Naive thymus-derived CD4-positive, alpha-beta T cell (primary cell): Measurements from ENCODE around the gene KRT10. TPM values are rescaled to one million over a fixed set of nuclear protein-coding genes. Genes with fewer than 3 reads are reported as not detected.

Experiments
- ATAC-seq: fragments of 150-1000 bp; cut with Tn5 transposase; 2 replicates; pipeline ENCODE4 v1.10.0; 2021; ENCODE audit warnings: mild to moderate bottlenecking, moderate library complexity
- CTCF ChIA-PET: fragments of 350-600 bp; sonication (Branson Sonifier 250); formaldehyde crosslinking; loops from one replicate; lab custom pipeline; 2021; ENCODE audit warnings: antibody characterized with exemption; lab: Charles Lee
- POLR2A ChIA-PET: fragments of 350-600 bp; sonication (Branson Sonifier 250); formaldehyde crosslinking; loops from one replicate; lab custom pipeline; 2021; ENCODE audit warnings: antibody characterized with exemption, inconsistent platforms; lab: Charles Lee
- DNase-seq, 9 donors: peaks; one replicate each; pipeline versions ENCODE4 v3.0.0 to v3.0.0-alpha.2; 2020 to 2022; ENCODE audit warnings: mixed read lengths in 1 of 9
- H3K27ac ChIP-seq: one replicate; pipeline ENCODE4 v1.7.0; 2013; ENCODE audit warnings: mild to moderate bottlenecking, low read depth, low read length, moderate library complexity
- H3K27me3 ChIP-seq, 2 donors: one replicate each; pipeline ENCODE4 v1.7.0; 2013; ENCODE audit warnings: low read length in 2 of 2, mild to moderate bottlenecking in 2 of 2, moderate library complexity in 2 of 2; ENCODE audit not compliant: control insufficient read depth in 2 of 2, insufficient read depth in 2 of 2
- H3K36me3 ChIP-seq, 3 experiments: 1 replicate in 2 of 3; 2 replicates in 1 of 3; pipeline ENCODE4 v1.7.0; 2013; ENCODE audit warnings: low read length in 3 of 3, mild to moderate bottlenecking in 3 of 3, moderate library complexity in 1 of 3; ENCODE audit not compliant: insufficient read depth in 3 of 3, control insufficient read depth in 2 of 3
- H3K4me1 ChIP-seq, 2 donors: one replicate each; pipeline ENCODE4 v1.7.0; 2013; ENCODE audit warnings: low read length in 2 of 2, mild to moderate bottlenecking in 2 of 2, moderate library complexity in 1 of 2; ENCODE audit not compliant: control insufficient read depth in 2 of 2, insufficient read depth in 2 of 2
- H3K4me3 ChIP-seq: 2 replicates; pipeline ENCODE4 v1.7.0; 2013; ENCODE audit warnings: mild to moderate bottlenecking, low read length
- H3K9me3 ChIP-seq, 3 experiments: 1 replicate in 2 of 3; 2 replicates in 1 of 3; pipeline ENCODE4 v1.7.0; 2013; ENCODE audit warnings: low read length in 3 of 3; ENCODE audit not compliant: control insufficient read depth in 2 of 3
- H3K27ac Mint-ChIP-seq, 9 donors: one replicate each; pipeline ENCODE4 v1.8.0; 2020 to 2022; ENCODE audit warnings: mixed read lengths in 9 of 9, mild to moderate bottlenecking in 8 of 9, moderate library complexity in 5 of 9, inconsistent platforms in 2 of 9
- H3K27me3 Mint-ChIP-seq, 5 donors: one replicate each; pipeline ENCODE4 v1.8.0; 2021 to 2022; ENCODE audit warnings: mixed read lengths in 5 of 5, mild to moderate bottlenecking in 1 of 5
- H3K36me3 Mint-ChIP-seq, 5 donors: one replicate each; pipeline ENCODE4 v1.8.0; 2020 to 2022; ENCODE audit warnings: mixed read lengths in 5 of 5, mild to moderate bottlenecking in 3 of 5, inconsistent platforms in 1 of 5
- H3K4me1 Mint-ChIP-seq, 7 donors: one replicate each; pipeline ENCODE4 v1.8.0; 2020 to 2022; ENCODE audit warnings: mixed read lengths in 7 of 7, mild to moderate bottlenecking in 3 of 7, inconsistent platforms in 1 of 7
- H3K4me3 Mint-ChIP-seq, 10 donors: one replicate each; pipeline ENCODE4 v1.8.0; 2020 to 2022; ENCODE audit warnings: mild to moderate bottlenecking in 10 of 10, mixed read lengths in 10 of 10, moderate library complexity in 6 of 10, inconsistent platforms in 2 of 10
- H3K9me3 Mint-ChIP-seq, 11 donors: one replicate each; pipeline ENCODE4 v1.8.0; 2020 to 2022; ENCODE audit warnings: mixed read lengths in 11 of 11, mild to moderate bottlenecking in 4 of 11, inconsistent platforms in 1 of 11, moderate library complexity in 1 of 11
- intact Hi-C, 2 donors: fragments of 100-400 bp; cut with micrococcal nuclease; formaldehyde crosslinking; loops; one replicate each; pipeline ENCODE4 v1.15.1; 2023
- polyA plus RNA-seq, 2 donors: library from polyadenylated mRNA; unstranded; fragments of 300-500 nt; fragmentation: Illumina TruSeq; gene quantifications; one replicate each; pipeline ENCODE4 v1.2.3, GENCODE V29; 2021
- total RNA-seq, 6 experiments: library from RNA in 5 of 6; stranded (reverse) in 5 of 6; gene quantifications; 1 replicate in 5 of 6; 2 replicates in 1 of 6; pipeline ENCODE4 v1.2.3 and lab custom pipeline; 2021 to 2026

KRT10 gene
- total and polyA plus RNA-seq, 7 experiments from 2014 or later, result 23.8 to 189 (median 36.9) TPM

DNA sequence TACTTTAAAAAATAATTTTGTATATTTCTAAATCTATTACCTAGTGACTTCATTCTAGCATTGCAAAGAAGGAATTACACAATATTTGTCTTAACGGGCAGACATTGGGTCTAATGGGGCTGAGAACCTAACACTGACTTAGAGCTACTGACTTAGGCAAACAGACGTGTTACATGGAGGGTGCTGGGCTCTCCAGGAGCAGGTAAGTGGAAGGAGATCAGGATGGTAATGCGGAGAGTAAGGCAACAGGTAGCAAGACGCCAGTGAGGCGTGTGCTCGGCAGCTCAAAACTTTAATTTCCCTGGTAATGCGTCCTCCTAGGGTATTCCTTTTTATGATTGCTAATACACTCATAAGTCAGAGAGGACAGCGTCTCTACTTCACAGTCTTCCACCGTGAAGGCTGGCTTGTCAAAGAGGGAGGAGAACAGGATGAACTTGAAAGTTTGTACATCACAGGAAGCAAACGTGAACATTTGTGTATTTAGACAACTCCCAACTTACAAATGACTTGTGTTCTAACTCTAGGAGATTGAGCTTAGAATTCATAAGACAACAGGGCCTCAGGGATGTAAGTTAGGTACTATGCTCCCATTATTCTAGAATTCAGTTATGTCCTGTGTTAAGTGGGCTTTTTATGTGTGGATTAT is 27.3 kb downstream of the KRT10 start:
- intact Hi-C loops, result no loop called here
- no peaks in the 10 kb centered on the region for H3K4me1 ChIP-seq
- no peaks in the 10 kb centered on the region for H3K9me3 Mint-ChIP-seq
- no peak for ATAC-seq
- H3K27ac ChIP-seq, result no peak overlapping the region
- H3K36me3 ChIP-seq, result no peaks in the 10 kb centered on the region
- H3K4me3 ChIP-seq, result no peak overlapping the region
- H3K4me1 Mint-ChIP-seq, result no peaks in the 10 kb centered on the region
- ChIA-PET POLR2A (no interaction called here), CTCF (no interaction called here)
- H3K27ac Mint-ChIP-seq, result no peak overlapping the region
- peaks cover 14 to 45% (median 30%) of the 10 kb centered on the region in 5 donors for H3K27me3 Mint-ChIP-seq
- H3K9me3 ChIP-seq, result no peaks in the 10 kb centered on the region
- no peaks in the 10 kb centered on the region for H3K36me3 Mint-ChIP-seq
- DNase-seq, result no peak
- H3K4me3 Mint-ChIP-seq, result no peak overlapping the region
- no peaks in the 10 kb centered on the region for H3K27me3 ChIP-seq

GRCh38 chr17:40794466-40794865 is 27.9 kb downstream of the KRT10 start:
- H3K36me3 ChIP-seq, result no peaks in the 10 kb centered on the region
- no peak overlapping the region for H3K27ac ChIP-seq
- Mint-ChIP-seq H3K36me3 (no peaks in the 10 kb centered on the region), H3K4me3 (no peak overlapping the region), H3K27me3 (peaks cover 14 to 42% (median 28%) of the 10 kb centered on the region in 5 donors), H3K4me1 (no peaks in the 10 kb centered on the region), H3K27ac (no peak overlapping the region), H3K9me3 (no peaks in the 10 kb centered on the region)
- H3K4me3 ChIP-seq, result no peak overlapping the region
- H3K9me3 ChIP-seq, result no peaks in the 10 kb centered on the region
- CTCF ChIA-PET, result no interaction called here
- H3K27me3 ChIP-seq, result no peaks in the 10 kb centered on the region
- H3K4me1 ChIP-seq, result no peaks in the 10 kb centered on the region
- no peak for ATAC-seq
- POLR2A ChIA-PET, result no interaction called here
- no peak for DNase-seq
- intact Hi-C loops, result no loop called here

DNA sequence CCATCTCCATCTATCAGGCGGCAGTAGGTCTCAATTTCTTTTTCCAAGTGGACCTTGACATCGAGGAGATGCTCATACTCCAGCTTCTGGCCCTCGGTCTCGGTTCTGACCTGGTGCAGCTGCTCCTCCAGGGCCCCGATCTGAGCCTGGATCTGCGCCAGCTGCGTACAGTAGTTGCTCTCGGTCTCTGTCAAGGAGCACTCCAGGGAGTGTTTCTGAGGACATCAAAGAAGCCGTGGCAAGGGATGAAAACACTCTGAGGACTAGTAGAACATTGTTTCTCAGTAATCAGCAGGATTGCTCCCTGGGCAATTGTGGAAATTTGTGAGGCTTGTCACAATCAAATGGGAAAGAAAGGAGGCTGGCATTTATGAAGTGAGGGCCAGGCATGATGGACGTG is 28.6 kb downstream of the KRT10 start:
- Histone ChIP-seq H3K36me3 (no peaks in the 10 kb centered on the region), H3K27ac (no peak overlapping the region), H3K4me1 (no peaks in the 10 kb centered on the region), H3K27me3 (no peaks in the 10 kb centered on the region), H3K9me3 (no peaks in the 10 kb centered on the region), H3K4me3 (no peak overlapping the region)
- peaks cover 13 to 39% (median 23%) of the 10 kb centered on the region in 5 donors for H3K27me3 Mint-ChIP-seq
- ATAC-seq (no peak), DNase-seq (no peak)
- no peak overlapping the region for H3K27ac Mint-ChIP-seq
- H3K4me3 Mint-ChIP-seq, result no peak overlapping the region
- no peaks in the 10 kb centered on the region for H3K4me1 Mint-ChIP-seq
- no peaks in the 10 kb centered on the region for H3K9me3 Mint-ChIP-seq
- intact Hi-C loops, result no loop called here
- CTCF ChIA-PET, result no interaction called here
- POLR2A ChIA-PET, result no interaction called here
- H3K36me3 Mint-ChIP-seq, result no peaks in the 10 kb centered on the region

GRCh38 chr17:40791787-40792436 is 30.5 kb downstream of the KRT10 start:
- H3K9me3 Mint-ChIP-seq, result no peaks in the 10 kb centered on the region
- ChIA-PET POLR2A (no interaction called here), CTCF (interaction anchor here (0.9 kb wide), 1 partner anchor 857 kb away, joined by 3 read pairs; no protein-coding TSS in a partner anchor)
- H3K36me3 ChIP-seq, result no peaks in the 10 kb centered on the region
- H3K4me3 ChIP-seq, result no peak overlapping the region
- H3K27ac ChIP-seq, result no peak overlapping the region
- H3K36me3 Mint-ChIP-seq, result no peaks in the 10 kb centered on the region
- DNase-seq (no peak), ATAC-seq (no peak)
- no peaks in the 10 kb centered on the region for H3K9me3 ChIP-seq
- no peaks in the 10 kb centered on the region for H3K4me1 ChIP-seq
- no peak overlapping the region for H3K4me3 Mint-ChIP-seq
- no peaks in the 10 kb centered on the region for H3K4me1 Mint-ChIP-seq
- intact Hi-C loops, result loop anchor here in 1 of 2 donors (1.0 kb wide), 1 partner anchor 172 kb away; no protein-coding TSS in a partner anchor
- H3K27me3 ChIP-seq, result no peaks in the 10 kb centered on the region
- H3K27ac Mint-ChIP-seq, result no peak overlapping the region
- peaks cover 13 to 34% (median 21%) of the 10 kb centered on the region in 5 donors for H3K27me3 Mint-ChIP-seq

DNA sequence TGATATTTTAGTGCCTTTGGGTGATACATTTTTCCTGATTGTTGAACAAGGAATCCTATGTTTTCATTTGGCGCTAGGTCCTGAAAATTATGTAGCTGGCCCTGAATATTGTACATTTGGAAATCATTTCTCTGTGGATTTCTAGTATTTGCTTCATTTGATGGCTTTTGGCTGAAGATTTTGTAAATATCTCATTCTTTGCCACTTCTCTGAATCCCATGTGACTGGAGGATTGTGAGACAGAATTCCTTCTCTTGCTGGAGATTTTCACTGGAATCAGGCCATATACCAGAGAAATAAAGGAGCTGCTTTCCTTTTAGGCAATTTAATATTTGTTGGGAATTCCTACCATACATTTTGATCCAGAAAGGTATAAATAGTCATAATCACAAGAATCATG is 31.3 kb downstream of the KRT10 start:
- H3K4me1 ChIP-seq, result no peaks in the 10 kb centered on the region
- ChIA-PET CTCF (no interaction called here), POLR2A (no interaction called here)
- Mint-ChIP-seq H3K27ac (no peak overlapping the region), H3K9me3 (no peaks in the 10 kb centered on the region), H3K27me3 (peaks cover 7 to 32% (median 16%) of the 10 kb centered on the region in 5 donors), H3K4me1 (no peaks in the 10 kb centered on the region), H3K36me3 (no peaks in the 10 kb centered on the region), H3K4me3 (no peak overlapping the region)
- intact Hi-C loops, result no loop called here
- no peak overlapping the region for H3K27ac ChIP-seq
- H3K36me3 ChIP-seq, result no peaks in the 10 kb centered on the region
- ATAC-seq, result no peak
- no peaks in the 10 kb centered on the region for H3K9me3 ChIP-seq
- H3K4me3 ChIP-seq, result no peak overlapping the region
- no peaks in the 10 kb centered on the region for H3K27me3 ChIP-seq
- no peak for DNase-seq

- Histone ChIP-seq H3K27me3 (peaks cover 0 to 3% of the 10 kb centered on the region in 2 donors), H3K9me3 (no peaks in the 10 kb centered on the region), H3K4me1 (no peaks in the 10 kb centered on the region), H3K27ac (no peak within 1 kb of the TSS), H3K4me3 (no peak within 1 kb of the TSS), H3K36me3 (no peaks in the 10 kb centered on the region)
- H3K4me1 Mint-ChIP-seq, result peaks cover 0 to 11% (median 2%) of the 10 kb centered on the region in 7 donors
- ChIA-PET POLR2A (interaction anchor here (0.7 kb wide), 2 partner anchors 168 to 616 kb away, joined by 3 read pairs; no protein-coding TSS in a partner anchor), CTCF (no interaction called here)
- peaks cover 30 to 60% (median 43%) of the 10 kb centered on the region in 5 donors for H3K27me3 Mint-ChIP-seq
- H3K27ac Mint-ChIP-seq, result peak within 1 kb of the TSS in 1 of 9 donors; percentile 41
- no peak within 1 kb of the TSS for H3K4me3 Mint-ChIP-seq
- H3K9me3 Mint-ChIP-seq, result no peaks in the 10 kb centered on the region
- no peaks in the 10 kb centered on the region for H3K36me3 Mint-ChIP-seq
- ATAC-seq, result no peak
- intact Hi-C loops, result no loop called here
- DNase-seq, result no peak
These were observed 40.0 kb downstream of the KRT10 start, which contains the start of gene KRT27 for GRCh38 chr17:40782450-40782849. Gene KRT27 (minus strand): TSS chr17:40782550. CDS start chr17:40782493, 57 bp downstream.
